GM19395 (cell line): ENCODE data around the gene ZNF385A.
A peak's percentile ranks its signal among the peaks of the same experiment; 100 is the strongest.

Experiments used
- ATAC-seq: cut with Tn5 transposase; IDR thresholded peaks from one replicate; pipeline ENCODE4 v1.9.1; 2021; ENCODE audit warnings: mild to moderate bottlenecking, moderate library complexity; ENCODE audit not compliant: unreplicated experiment

The ZNF385A gene

DNA sequence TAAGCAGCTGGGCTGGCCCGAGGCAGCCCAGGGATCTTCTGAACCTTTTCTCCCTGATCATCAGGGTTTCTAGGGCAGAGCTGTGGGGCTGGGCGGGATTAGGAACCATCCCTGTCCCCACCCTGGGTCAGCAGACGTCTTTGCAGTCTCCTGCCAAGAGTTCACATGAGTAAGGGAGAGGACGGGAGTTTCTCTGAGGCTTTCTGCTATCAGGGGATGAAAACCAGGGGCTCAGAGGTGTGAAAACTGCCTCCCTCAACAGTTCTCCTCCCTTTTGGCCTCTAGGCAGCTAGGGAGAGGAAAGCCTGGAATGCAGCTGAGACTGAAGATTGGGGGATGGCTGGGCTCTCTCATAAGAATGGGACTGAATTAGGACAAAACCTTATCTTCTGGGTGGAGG lies 7.9 kb downstream of the ZNF385A start:
- ATAC-seq: no peak

DNA sequence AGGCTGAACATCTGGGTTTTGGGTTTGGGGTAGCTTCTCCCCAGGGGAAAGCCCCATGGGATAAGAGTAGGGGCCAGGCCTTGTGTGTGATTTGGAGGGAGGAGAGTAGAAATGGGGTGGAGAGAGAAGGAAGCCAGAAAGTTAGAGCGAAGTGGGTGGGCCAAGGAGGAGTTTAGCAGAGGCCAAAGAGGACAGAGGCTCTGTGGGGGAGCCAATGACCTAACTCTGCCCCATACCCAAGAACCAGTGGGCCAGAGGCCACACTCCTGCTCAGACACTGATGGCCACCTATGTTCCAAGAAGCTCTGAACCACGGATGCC lies 9.3 kb downstream of the ZNF385A start:
- no peak for ATAC-seq

DNA sequence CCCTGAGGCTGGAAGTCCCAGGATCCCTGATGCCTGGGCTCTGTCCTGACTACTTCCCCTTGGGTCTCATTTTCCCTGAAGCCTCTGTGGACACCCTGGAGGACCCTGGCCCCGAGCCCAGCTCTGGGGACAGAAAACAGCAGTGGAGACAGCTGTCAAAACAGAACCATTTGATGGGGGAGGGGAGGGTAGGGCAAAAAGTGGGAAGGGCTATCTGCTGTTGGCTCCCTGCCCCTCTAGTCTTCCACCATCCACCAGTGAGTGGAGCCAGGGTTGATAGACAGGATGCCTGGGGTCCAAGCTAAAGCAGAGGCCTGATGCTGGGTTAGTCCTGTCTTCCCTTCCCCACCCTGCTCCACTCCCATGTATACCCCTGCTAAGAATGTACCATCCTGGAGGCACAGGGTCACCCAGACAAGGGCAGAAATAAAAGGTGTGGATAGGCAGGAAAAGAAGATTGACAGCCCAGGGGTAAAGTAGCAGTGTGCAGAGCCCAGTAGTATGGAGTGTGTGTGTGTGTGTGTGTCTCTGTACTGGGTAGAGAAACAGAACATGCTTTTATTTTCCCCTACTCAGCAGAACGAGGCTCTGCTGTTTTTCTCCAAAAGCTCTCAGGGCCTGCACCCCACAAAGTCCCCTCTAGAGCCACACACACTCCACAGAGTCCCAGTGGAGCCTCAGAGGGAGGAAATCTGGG lies 9.8 kb downstream of the ZNF385A start:
- ATAC-seq: no peak

GRCh38 chr12:54373649-54374561 lies 10.6 kb downstream of the ZNF385A start:
- ATAC-seq: no peak

DNA sequence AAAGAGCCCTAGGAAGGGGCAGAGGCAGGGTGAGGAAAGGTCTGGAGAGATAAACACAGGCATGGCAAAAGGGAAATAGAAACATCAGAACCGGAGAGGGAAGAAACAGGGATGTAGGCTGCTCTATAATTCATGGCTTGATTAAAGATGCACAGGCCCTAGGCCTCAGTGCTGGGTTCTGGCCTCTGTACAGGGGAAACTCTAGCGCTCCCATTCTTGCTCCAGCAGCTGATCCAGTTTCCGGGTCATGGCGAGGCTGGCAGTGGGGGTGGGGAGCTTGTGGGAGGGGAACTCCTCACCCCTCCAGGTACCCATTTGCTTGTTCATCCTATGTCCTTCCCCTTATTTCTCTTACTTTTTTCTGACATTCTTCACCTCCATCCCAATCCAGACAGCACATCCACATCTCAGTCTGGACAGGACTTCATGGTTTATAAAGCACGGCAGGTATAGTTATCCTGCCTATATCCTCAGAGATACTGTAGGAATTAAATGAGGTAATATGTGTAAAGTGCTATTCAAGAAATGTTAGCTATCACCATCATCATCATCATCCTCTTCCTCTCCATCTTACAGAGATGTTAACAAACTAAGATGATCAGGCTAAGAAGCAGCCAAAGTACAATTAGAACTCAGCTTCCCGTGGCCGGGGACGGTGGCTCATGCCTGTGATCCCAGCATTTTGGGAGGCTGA lies 12.3 kb downstream of the ZNF385A start:
- no peak for ATAC-seq

DNA sequence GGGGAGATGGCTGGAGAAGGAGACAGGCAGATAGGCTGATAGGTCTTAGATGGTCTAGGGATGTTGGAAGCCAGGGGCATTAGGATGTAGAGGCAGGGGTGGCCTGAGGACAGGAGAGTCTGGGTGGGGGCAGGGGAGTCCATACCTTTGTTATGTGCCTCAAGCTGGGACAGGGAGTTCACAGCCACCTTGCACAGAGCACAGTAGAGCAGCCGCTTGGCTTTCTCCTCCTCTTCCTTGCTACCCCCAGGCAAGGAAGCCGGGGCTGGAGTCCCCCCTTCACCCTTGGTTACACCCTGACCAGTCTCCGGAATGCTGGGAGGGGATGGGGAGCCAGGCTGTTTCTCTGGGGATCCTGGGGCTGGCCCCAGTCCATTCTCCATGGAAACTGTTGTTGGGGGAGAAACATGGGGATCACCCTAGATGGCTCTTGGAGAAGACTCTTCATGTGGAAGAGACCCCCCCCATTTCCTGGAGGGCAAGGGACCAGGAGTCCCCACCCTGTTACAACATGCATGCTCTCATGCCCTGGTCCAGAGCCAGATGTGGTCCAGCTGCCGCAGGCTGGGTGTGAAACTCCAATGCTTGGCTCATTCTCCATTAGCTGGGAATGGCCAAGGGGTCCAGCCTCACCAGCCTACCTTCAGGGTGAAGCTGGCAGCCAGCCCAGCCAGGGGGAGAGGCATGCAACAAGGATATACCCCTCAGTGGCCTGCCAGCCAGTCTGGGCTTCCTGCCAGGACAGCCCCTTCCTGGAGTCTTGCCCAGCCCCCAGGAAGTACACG lies 13.0 kb downstream of the ZNF385A start:
- ATAC-seq: no peak

DNA sequence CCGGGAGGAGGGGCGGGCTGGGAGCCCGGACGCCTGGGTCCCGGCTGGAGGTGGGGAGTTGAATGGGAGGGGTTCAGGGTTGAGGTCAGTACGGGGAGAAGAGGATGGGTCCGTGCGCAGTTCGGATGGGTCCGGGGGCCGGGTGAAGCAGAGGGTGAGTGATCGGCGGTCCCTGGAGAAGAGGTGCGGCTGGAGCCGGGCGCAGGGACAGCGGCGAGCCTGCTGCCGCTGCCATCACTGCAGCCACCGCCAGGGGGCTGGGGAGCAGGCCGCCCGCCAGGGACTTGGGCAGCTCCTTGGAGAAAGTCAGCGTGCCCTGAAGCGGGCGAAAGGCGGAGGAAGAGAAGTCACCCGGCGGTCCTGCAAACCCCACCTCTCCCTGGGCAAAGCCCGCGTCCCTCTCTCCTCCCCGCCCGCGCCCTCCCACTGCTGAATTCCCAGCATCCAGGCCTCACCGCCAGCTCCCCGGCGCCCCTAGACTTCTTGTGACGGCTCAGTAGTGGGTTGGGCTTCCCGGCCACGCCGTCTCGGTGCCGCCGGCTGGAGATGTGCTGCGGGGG lies 14.3 kb downstream of the ZNF385A start:
- no peak for ATAC-seq

DNA sequence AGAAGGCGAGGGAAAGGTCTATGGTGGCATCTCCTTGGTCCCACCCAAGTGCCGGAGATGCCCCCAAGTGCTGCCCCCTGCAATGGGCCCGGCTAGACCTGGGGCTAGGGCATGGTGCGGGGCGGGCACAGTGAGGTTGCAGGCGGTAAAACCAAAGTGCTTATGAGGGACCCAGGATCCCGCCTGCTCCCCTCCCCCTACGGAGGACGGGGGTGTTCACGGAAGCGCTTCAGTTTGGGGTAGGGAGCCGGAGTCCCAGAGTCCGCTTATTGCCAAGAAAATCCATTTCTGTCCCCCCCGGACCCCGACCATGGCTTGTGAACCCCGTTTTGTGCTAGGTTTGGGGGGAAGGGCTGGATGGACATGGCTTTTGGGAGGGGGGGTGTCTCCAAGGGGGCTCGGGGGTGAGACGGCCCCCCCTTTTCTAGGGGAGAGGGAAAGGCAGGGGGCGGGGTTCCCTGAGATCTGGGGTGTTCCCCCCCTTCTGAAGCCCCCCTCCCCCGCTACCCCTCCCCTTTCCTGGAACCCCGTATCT lies 14.9 kb downstream of the ZNF385A start:
- no peak for ATAC-seq

GRCh38 chr12:54368709-54369596 lies 15.6 kb downstream of the ZNF385A start:
- peak; percentile 78 for ATAC-seq

DNA sequence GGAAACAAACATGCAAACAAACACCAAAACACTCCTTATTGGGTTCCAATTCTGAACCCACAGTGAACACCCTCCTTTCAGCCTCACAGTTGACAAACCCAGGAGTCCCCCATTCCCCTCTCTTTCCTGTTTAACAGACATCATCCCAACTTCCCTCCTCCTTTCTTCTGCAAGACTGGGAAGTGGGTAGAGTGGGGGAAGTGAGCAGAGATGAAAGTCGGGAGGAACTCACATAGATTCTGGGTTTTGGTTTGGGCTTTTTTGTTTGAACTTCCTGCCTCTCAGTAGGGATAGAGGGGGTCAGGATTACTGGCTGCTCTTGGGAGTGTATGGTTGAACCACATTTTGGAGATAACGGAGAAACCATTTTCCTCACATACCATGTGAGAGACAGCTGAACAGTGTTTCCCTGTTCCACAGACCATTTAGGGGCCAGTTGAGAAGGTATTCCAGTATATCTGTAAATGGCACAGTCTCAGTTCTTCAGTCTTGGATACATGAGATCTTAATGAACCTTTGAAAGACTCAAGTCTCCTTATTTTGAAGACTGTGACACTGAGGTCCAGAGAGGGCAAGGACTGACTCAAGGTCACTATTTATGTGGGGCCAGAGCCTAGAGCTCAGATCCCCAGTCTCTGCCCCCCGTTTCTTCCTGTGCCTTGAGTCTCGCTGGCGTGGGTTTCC lies 16.4 kb downstream of the ZNF385A start:
- ATAC-seq: peak; percentile 29

DNA sequence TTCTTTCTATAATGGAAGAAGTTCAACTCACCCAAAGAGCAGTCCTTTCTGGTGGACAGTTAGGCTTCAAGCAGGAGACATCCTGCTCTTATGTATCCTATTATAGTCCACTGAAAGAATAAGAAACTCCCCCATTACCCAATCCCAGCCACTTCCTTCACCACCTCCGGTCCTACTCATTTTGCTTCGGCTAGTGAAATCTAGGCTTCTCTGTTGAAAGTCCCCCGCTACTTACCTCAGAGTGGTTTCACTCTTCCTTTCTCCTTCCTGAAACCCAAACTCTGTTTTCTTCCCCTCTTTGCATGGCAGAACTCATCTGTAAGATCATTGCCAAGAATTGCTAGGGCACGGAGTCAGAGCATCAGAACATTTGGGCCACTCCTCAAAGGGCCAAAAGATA lies 20.1 kb downstream of the ZNF385A start, which contains the start of gene GPR84:
TSS of gene GPR84 (minus strand) at position 74 of the 400 bp plus-strand sequence. CDS start 635 bp downstream, outside the sequence.
- ATAC-seq: peak; percentile 57

DNA sequence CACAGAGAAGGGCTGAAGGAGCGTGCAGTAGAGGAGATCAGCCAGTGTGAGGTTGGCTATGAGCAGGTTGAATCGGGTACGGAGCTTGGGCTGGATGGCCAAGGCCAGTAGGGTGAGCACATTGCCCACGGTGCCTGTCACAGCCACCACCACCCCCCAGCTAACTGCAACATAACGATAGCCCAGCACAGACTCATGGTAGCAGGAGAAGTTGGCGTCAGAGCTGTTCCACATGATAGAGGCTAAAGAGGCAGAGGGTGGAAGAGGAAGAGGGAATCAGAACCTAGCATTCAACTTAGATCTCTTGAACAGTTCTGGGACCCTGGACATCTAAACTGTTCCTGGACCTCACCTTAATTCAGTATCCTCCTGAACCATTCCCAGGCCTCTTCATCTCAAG lies 20.9 kb downstream of the ZNF385A start:
- ATAC-seq: no peak

GRCh38 chr12:54363047-54363446 lies 21.5 kb downstream of the ZNF385A start:
- ATAC-seq: no peak

GRCh38 chr12:54360717-54361456 lies 23.6 kb downstream of the ZNF385A start:
- ATAC-seq: no peak

GRCh38 chr12:54359762-54360351 lies 24.7 kb downstream of the ZNF385A start:
- ATAC-seq: no peak

- peak; percentile 99 for ATAC-seq
Measured at GRCh38 chr12:54358945-54359761, 25.4 kb downstream of the ZNF385A start.
